K562 (cell line): ENCODE data around the gene OR5H2. TPM values are rescaled to one million over a fixed set of nuclear protein-coding genes. Genes with fewer than 3 reads are reported as not detected.

Source experiments
- ATAC-seq: fragments of 200-7000 bp; cut with Tn5 transposase; 3 replicates; pipeline ENCODE4 v1.9.1; 2020; ENCODE audit warnings: moderate library complexity
- BruUV-seq: library from RNA; stranded (reverse); fragments of 400-500 nt; replicated peaks from 2 replicates; lab custom pipeline; 2021; lab: Mats Ljungman, UMichigan
- CTCF ChIA-PET: fragments of 300-600 bp; formaldehyde crosslinking; extraction: SDS; loops from one replicate; lab custom pipeline; 2021; ENCODE audit warnings: low intra/inter-chr PET ratio; lab: Yijun Ruan, JAX
- POLR2A ChIA-PET: fragments of 300-600, 350-650 bp; sonication (Branson Sonifier 250); formaldehyde crosslinking; extraction: SDS; loops from one replicate; lab custom pipeline; 2021; ENCODE audit warnings: antibody characterized with exemption, inconsistent platforms; lab: Yijun Ruan, JAX
- DNase-seq, 4 experiments: peaks; one replicate each; pipeline versions ENCODE4 v3.0.0 to v3.0.0-alpha.2; 2011 to 2018; ENCODE audit warnings: low spot score in 3 of 4, mixed read lengths in 3 of 4; ENCODE audit errors: extremely low read depth in 1 of 4
- FAIRE-seq: peaks from 2 replicates; lab custom pipeline; 2011; peaks lifted over from hg19 to GRCh38; lab: Jason Lieb, UNC
- H2AFZ ChIP-seq: 2 replicates; pipeline ENCODE4 v1.6.0; 2011; ENCODE audit warnings: low read depth, low read length, control low read depth, inconsistent platforms
- H3K27ac ChIP-seq: fragments of 200-600 bp; 3 replicates; pipeline ENCODE4 v1.8.0; 2011; ENCODE audit warnings: low read depth, mild to moderate bottlenecking, control low read depth, inconsistent platforms, low read length, moderate library complexity, mixed read lengths; ENCODE audit errors: extremely low read depth
- H3K27me3 ChIP-seq, 2 experiments: fragments of 300-600 bp in 1 of 2; 2 replicates in 1 of 2; 3 replicates in 1 of 2; pipeline versions ENCODE4 v1.6.0 to v1.8.0; 2011; ENCODE audit warnings: inconsistent platforms in 2 of 2, low read length in 2 of 2, mild to moderate bottlenecking in 1 of 2, mixed read lengths in 1 of 2, moderate library complexity in 1 of 2; ENCODE audit not compliant: control insufficient read depth in 2 of 2, insufficient read depth in 2 of 2
- H3K36me3 ChIP-seq: fragments of 300-600 bp; 3 replicates; pipeline ENCODE4 v1.8.0; 2011; ENCODE audit warnings: mild to moderate bottlenecking, low read length, inconsistent platforms; ENCODE audit not compliant: control insufficient read depth, insufficient read depth
- H3K4me1 ChIP-seq, 2 experiments: fragments of 200-600 bp in 1 of 2; replicated peaks in 1 of 2; 2 replicates in 1 of 2; 3 replicates in 1 of 2; pipeline versions ENCODE4 v1.5.1 to v1.8.0; 2011; ENCODE audit warnings: inconsistent platforms in 2 of 2, low read length in 2 of 2, mild to moderate bottlenecking in 1 of 2, mixed read lengths in 1 of 2, moderate library complexity in 1 of 2; ENCODE audit not compliant: control insufficient read depth in 2 of 2, insufficient read depth in 2 of 2
- H3K4me2 ChIP-seq: 2 replicates; pipeline ENCODE4 v1.6.1; 2011; ENCODE audit warnings: low read length, control low read depth, inconsistent platforms, mixed read lengths; ENCODE audit not compliant: insufficient read depth
- H3K4me3 ChIP-seq: fragments of 200-600 bp; sonication (generic), shearing (Covaris generic); 2 replicates; pipeline ENCODE4 v1.5.1; 2016; ENCODE audit warnings: control low read depth, inconsistent platforms
- H3K79me2 ChIP-seq: fragments of 200-600 bp; 3 replicates; pipeline ENCODE4 v1.8.0; 2011; ENCODE audit warnings: low read length, inconsistent platforms; ENCODE audit not compliant: control insufficient read depth, insufficient read depth
- H3K9ac ChIP-seq, 2 experiments: 2 replicates each; pipeline versions ENCODE4 v1.6.0 to v1.6.1; 2011; ENCODE audit warnings: low read depth in 2 of 2, low read length in 2 of 2, control low read depth in 1 of 2, inconsistent platforms in 1 of 2, mild to moderate bottlenecking in 1 of 2, mixed read lengths in 1 of 2; ENCODE audit not compliant: insufficient read depth in 1 of 2
- H3K9me1 ChIP-seq: one replicate; pipeline ENCODE4 v1.6.0; 2011; ENCODE audit warnings: inconsistent platforms, mild to moderate bottlenecking, low read length, moderate library complexity; ENCODE audit not compliant: control insufficient read depth, insufficient read depth
- H3K9me3 ChIP-seq: replicated peaks from 2 replicates; pipeline ENCODE4 v1.5.1; 2011; ENCODE audit warnings: low read depth, low read length, inconsistent platforms; ENCODE audit not compliant: control insufficient read depth, insufficient read depth
- H4K20me1 ChIP-seq: replicated peaks from 2 replicates; pipeline ENCODE4 v1.6.1; 2011; ENCODE audit warnings: low read length, inconsistent platforms, mixed read lengths; ENCODE audit not compliant: control insufficient read depth, insufficient read depth
- CBX2 ChIP-seq: fragments of 200-600 bp; sonication (generic); IDR thresholded peaks from one replicate; pipeline ENCODE4 v1.6.1; 2012; ENCODE audit warnings: mild to moderate bottlenecking, low read length, inconsistent platforms; ENCODE audit not compliant: insufficient read depth, poor library complexity, severe bottlenecking
- ESRRA ChIP-seq: fragments of 450-650 bp; IDR thresholded peaks from 2 replicates; pipeline ENCODE4 v1.6.1; 2014; ENCODE audit warnings: low read depth, mild to moderate bottlenecking, moderate library complexity, borderline replicate concordance
- FOXA3 ChIP-seq, 2 experiments: fragments of 450-650 bp in 1 of 2; sonication (generic) in 1 of 2; formaldehyde crosslinking; IDR thresholded peaks in 1 of 2; conservative IDR thresholded peaks in 1 of 2; 2 replicates each; pipeline versions ENCODE4 v1.4.0 to v1.8.0; 2020 to 2022; ENCODE audit warnings: mild to moderate bottlenecking in 2 of 2, missing genetic modification reagents in 1 of 2
- SMARCB1 ChIP-seq: IDR thresholded peaks from 2 replicates; pipeline ENCODE4 v1.6.1; 2011; ENCODE audit warnings: improper control_type of control experiment, low read depth; ENCODE audit not compliant: insufficient read length
- ZNF274 ChIP-seq: IDR thresholded peaks from 2 replicates; pipeline ENCODE4 v1.6.1; 2011; ENCODE audit warnings: low read depth, mild to moderate bottlenecking, low read length, moderate library complexity, borderline replicate concordance
- WGBS: fragments of 100-300 bp; shearing (Covaris generic); methylation state at CpG from one replicate; pipeline ENCODE4 v1.1.6; 2016; ENCODE audit warnings: low coverage, mixed read lengths; ENCODE audit not compliant: insufficient coverage; ENCODE audit errors: missing lambda C conversion rate; 5-methylcytosine and 5-hydroxymethylcytosine counted together
- in situ Hi-C: fragments of 300-500 bp; cut with MboI; formaldehyde crosslinking; loops from 4 replicates; pipeline ENCODE4 v1.15.0; 2018; ENCODE audit warnings: inconsistent platforms, mixed read lengths
- intact Hi-C: fragments of 100-400 bp; cut with micrococcal nuclease; formaldehyde crosslinking; loops from 2 replicates; pipeline ENCODE4 v1.14.2; 2022
- polyA plus RNA-seq, 8 experiments: library from polyadenylated mRNA; depleted of rRNA in 4 of 8; stranded (reverse) in 5 of 8; unstranded in 3 of 8; fragments of >200 nt; fragmentation: Nextera tagmentation in 2 of 8; fragmentation: Illumina TruSeq in 1 of 8; extraction: Ambion mirVana in 2 of 8; extraction: Trizol in 1 of 8; gene quantifications; 2 replicates each; pipeline versions ENCODE4 v1.2.1 to v1.2.3, GENCODE V29; 2011 to 2014; ENCODE audit warnings: inconsistent platforms in 1 of 8, missing spikeins in 1 of 8
- total RNA-seq, 7 experiments: library from RNA; depleted of rRNA in 6 of 7; stranded (reverse); fragments of >200 nt in 6 of 7; fragmentation: Illumina TruSeq in 2 of 7; extraction: Trizol in 2 of 7; gene quantifications; 2 replicates each; pipeline versions ENCODE4 v1.2.1 to v1.2.3, GENCODE V29; 2011 to 2021; ENCODE audit warnings: low replicate concordance in 1 of 7
- TF ChIP-seq, protein P1 (sequence below): fragments of 250-450 bp; sonication (Bioruptor Pico); IDR thresholded peaks from 2 replicates; pipeline ENCODE4 v1.9.0; 2021; ENCODE audit warnings: mild to moderate bottlenecking
- TF ChIP-seq, protein P2 (sequence below): fragments of 450-650 bp; IDR thresholded peaks from 2 replicates; pipeline ENCODE4 v1.6.1; 2016; ENCODE audit warnings: antibody characterized with exemption

OR5H2 gene
- total and polyA plus RNA-seq, 9 of the 15 experiments (the other 6 are each of a cell fraction or from before 2014, with no cell fraction given), result not detected

DNA sequence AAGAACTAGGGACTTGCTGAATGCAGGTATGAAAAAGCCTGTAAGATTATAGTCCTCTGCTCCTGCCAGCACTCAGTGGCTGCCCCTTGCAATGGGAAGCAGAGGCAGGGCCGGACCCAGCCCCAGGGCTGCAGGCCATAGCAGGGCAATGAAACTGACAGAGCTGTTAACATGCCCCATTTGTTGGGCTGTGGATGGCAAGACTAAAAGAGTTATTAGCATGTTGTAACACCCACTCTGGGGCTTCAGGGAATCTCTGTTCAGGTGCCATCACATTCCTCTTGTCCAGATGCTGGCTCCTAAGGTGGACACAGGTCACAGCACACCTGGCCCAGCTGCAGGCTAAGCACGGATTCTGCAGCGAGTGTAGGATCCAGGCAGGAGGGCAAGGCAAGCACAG, 7.4 kb upstream of the OR5H2 start:
- DNase-seq, result no peak
- no peaks in the 10 kb centered on the region for H3K9me3 ChIP-seq
- POLR2A ChIA-PET, result interaction anchor here (0.7 kb wide), 1 partner anchor 333 kb away, joined by 3 read pairs; no protein-coding TSS in a partner anchor
- no peak for TF ChIP-seq ZNF274
- no peak for TF ChIP-seq FOXA3 (CRISPR knock-in tag; conservative IDR thresholded peaks at IDR 0.05 in 1 of 2, IDR thresholded peaks at IDR 0.05 in 1 of 2)
- no peak for TF ChIP-seq CBX2
- TF ChIP-seq, protein P1, sequence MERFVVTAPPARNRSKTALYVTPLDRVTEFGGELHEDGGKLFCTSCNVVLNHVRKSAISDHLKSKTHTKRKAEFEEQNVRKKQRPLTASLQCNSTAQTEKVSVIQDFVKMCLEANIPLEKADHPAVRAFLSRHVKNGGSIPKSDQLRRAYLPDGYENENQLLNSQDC (CRISPR knock-in tag), result no peak
- no peak for TF ChIP-seq SMARCB1
- TF ChIP-seq, protein P2, sequence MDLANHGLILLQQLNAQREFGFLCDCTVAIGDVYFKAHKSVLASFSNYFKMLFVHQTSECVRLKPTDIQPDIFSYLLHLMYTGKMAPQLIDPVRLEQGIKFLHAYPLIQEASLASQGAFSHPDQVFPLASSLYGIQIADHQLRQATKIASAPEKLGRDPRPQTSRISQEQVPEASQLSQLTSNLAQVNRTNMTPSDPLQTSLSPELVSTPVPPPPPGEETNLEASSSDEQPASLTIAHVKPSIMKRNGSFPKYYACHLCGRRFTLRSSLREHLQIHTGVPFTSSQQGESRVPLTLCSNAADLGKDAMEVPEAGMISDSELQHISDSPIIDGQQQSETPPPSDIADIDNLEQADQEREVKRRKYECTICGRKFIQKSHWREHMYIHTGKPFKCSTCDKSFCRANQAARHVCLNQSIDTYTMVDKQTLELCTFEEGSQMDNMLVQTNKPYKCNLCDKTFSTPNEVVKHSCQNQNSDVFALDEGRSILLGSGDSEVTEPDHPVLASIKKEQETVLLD, result no peak
- no peak for TF ChIP-seq ESRRA
- TF ChIP-seq, all 486 proteins: peak for 0
- no TSS peak for BruUV-seq
- H2AFZ ChIP-seq, result no peak overlapping the region
- FAIRE-seq (no peak), ATAC-seq (no peak)
- no peaks in the 10 kb centered on the region for H4K20me1 ChIP-seq
- H3K4me2 ChIP-seq, result no peak overlapping the region
- intact Hi-C loops (no loop called here), in situ Hi-C loops (no loop called here)
- no peaks in the 10 kb centered on the region for H3K79me2 ChIP-seq
- 0% methylated on average over 3 of the region's 3 CpGs for WGBS
- H3K9ac ChIP-seq, result no peak overlapping the region
- H3K9me1 ChIP-seq, result no peaks in the 10 kb centered on the region
- no peak overlapping the region for H3K27ac ChIP-seq
- CTCF ChIA-PET, result no interaction called here
- no peaks in the 10 kb centered on the region for H3K27me3 ChIP-seq
- H3K4me1 ChIP-seq, result no peaks in the 10 kb centered on the region
- no peak overlapping the region for H3K4me3 ChIP-seq
- H3K36me3 ChIP-seq, result no peaks in the 10 kb centered on the region
